Aorta (tissue), 5 donors: ENCODE results near the gene SMOC1. TPM values are rescaled to one million over a fixed set of nuclear protein-coding genes. Genes with fewer than 3 reads are reported as not detected.
"Not testable (repeated sequence)": the region's sequence is repeated elsewhere in the genome, so short reads cannot be mapped to it uniquely, and the experiment has no call there.

Experiments used
- ATAC-seq: fragments of 200-7000 bp; cut with Tn5 transposase; one replicate; pipeline ENCODE4 v1.9.1; 2022; ENCODE audit warnings: moderate library complexity; ENCODE audit not compliant: low FRiP score
- DNase-seq, 2 donors: peaks; one replicate each; pipeline ENCODE4 v3.0.0-alpha.2; 2020
- H3K27ac ChIP-seq, 2 donors: one replicate each; pipeline ENCODE4 v1.5.1; 2013; ENCODE audit warnings: low read length in 2 of 2, mild to moderate bottlenecking in 2 of 2, moderate library complexity in 2 of 2, control low read depth in 1 of 2, inconsistent platforms in 1 of 2, low read depth in 1 of 2
- H3K27me3 ChIP-seq, 2 donors: one replicate each; pipeline ENCODE4 v1.6.1; 2013; ENCODE audit warnings: control low read depth in 1 of 2, low read length in 1 of 2, mild to moderate bottlenecking in 1 of 2, moderate library complexity in 1 of 2; ENCODE audit not compliant: insufficient read depth in 2 of 2, control insufficient read depth in 1 of 2
- H3K36me3 ChIP-seq, 2 donors: one replicate each; pipeline ENCODE4 v1.6.1; 2013; ENCODE audit warnings: control low read depth in 1 of 2, low read length in 1 of 2, mild to moderate bottlenecking in 1 of 2; ENCODE audit not compliant: insufficient read depth in 2 of 2, control insufficient read depth in 1 of 2
- H3K4me1 ChIP-seq, 2 donors: one replicate each; pipeline ENCODE4 v1.6.1; 2013; ENCODE audit warnings: low read length in 2 of 2, control low read depth in 1 of 2, mild to moderate bottlenecking in 1 of 2, moderate library complexity in 1 of 2; ENCODE audit not compliant: insufficient read depth in 2 of 2, control insufficient read depth in 1 of 2
- H3K4me3 ChIP-seq, 2 donors: one replicate each; pipeline ENCODE4 v1.5.1; 2013; ENCODE audit warnings: low read length in 2 of 2, control low read depth in 1 of 2, mild to moderate bottlenecking in 1 of 2
- H3K9me3 ChIP-seq: one replicate; pipeline ENCODE4 v1.6.1; 2013; ENCODE audit warnings: mild to moderate bottlenecking, low read length; ENCODE audit not compliant: control insufficient read depth
- WGBS, 2 donors: extraction: QIAGEN DNeasy Blood & Tissue Kit; methylation state at CpG; one replicate each; pipeline ENCODE4 v1.1.7; 2013; 5-methylcytosine and 5-hydroxymethylcytosine counted together
- intact Hi-C, 2 donors: fragments of 100-400 bp; cut with DNase I; formaldehyde crosslinking; loops; one replicate each; pipeline versions ENCODE4 v1.14.2 to v1.15.0; 2022
- polyA plus RNA-seq, 2 donors: library from polyadenylated mRNA; stranded (reverse); fragments of 200-250 nt; gene quantifications; one replicate each; pipeline ENCODE4 v1.2.3, GENCODE V29; 2013
- total RNA-seq, 2 donors: library from RNA; stranded (reverse); fragmentation: NEBNext Ultra II Directional; extraction: Animal tissue kit (Norgen Biotek cat#: 25700); gene quantifications; one replicate each; pipeline ENCODE4 v1.2.1, GENCODE V29; 2021
- donor health status: healthy with polysubstance abuse.
- donor health status: Bipolar disorder and iron deficiency.
- donor health status: DM: no; HTN: no; CAD: no.
- donor health status: DM: no; HTN: no; CAD: no.
- donor health status: DM: yes; HTN: yes; CAD: no.

SMOC1 gene
- total and polyA plus RNA-seq, 4 donors, result 2.3 to 5.8 (median 4.2) TPM

DNA sequence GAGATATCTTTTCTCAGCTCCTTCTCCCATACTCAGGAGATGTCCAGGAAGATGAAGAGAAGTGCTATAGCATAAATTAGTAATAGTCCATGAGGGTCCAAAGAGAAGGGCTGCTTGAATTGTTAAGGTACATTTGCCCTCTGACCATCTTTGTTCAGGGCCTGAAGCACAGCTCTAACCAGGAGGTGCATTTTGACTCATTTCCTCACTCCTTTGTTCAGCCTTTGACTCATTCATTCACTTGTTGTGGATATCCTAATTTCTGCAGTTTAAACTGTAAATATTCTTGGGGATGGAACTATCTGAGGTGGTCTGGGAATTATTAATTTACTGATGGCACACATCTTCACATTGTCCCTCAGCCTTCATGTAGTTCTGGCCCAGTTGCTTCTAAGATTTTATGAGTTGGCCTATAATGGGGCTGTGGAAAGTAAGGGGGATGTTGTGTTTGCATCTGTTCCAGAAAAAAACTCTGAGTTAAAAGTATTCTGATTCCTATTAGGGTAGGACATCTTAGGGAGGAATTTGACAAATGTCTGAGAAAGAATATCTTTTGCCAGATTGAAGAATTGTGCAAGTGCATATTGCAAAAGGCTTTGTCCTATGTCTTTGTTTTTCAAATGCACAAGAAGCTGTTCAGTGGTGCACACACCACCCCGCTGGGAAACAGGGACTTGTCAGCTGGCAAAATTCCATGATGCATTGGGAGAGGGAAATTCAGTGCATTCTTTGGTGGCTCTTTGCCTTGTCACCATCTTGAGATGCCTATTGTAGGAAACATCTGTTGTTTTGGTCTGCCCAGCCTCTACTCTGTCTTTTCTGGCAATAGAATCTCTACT is 22.1 kb downstream of the SMOC1 start:
- Histone ChIP-seq H3K9me3 (peaks cover 3% of the 10 kb centered on the region), H3K4me1 (no peaks in the 10 kb centered on the region), H3K27me3 (no peaks in the 10 kb centered on the region), H3K4me3 (no peak overlapping the region), H3K27ac (no peak overlapping the region), H3K36me3 (no peaks in the 10 kb centered on the region)
- DNase-seq, result no peak
- 47 to 50% methylated on average over 1 of the region's 1 CpG for WGBS, 2 donors
- intact Hi-C loops, result no loop called here
- no peak for ATAC-seq

DNA sequence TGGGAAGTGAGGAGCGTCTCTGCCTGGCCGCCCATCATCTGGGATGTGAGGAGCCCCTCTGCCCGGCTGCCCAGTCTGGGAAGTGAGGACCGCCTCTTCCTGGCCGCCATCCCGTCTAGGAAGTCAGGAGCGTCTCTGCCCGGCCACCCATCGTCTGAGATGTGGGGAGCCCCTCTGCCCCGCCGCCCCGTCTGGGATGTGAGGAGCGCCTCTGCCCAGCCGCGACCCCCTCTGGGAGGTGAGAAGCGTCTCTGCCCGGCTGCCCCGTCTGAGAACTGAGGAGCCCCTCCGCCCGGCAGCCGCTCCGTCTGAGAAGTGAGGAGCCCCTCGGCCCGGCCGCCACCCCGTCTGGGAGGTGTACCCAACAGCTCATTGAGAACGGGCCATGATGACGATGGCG is 23.8 kb downstream of the SMOC1 start:
- H3K9me3 ChIP-seq, H3K27ac ChIP-seq, H3K27me3 ChIP-seq, H3K36me3 ChIP-seq, ATAC-seq, intact Hi-C loops, DNase-seq, H3K4me3 ChIP-seq, H3K4me1 ChIP-seq: not testable (repeated sequence)
- 92 to 95% methylated on average over 27 to 29 of the region's 29 CpGs for WGBS, 2 donors

DNA sequence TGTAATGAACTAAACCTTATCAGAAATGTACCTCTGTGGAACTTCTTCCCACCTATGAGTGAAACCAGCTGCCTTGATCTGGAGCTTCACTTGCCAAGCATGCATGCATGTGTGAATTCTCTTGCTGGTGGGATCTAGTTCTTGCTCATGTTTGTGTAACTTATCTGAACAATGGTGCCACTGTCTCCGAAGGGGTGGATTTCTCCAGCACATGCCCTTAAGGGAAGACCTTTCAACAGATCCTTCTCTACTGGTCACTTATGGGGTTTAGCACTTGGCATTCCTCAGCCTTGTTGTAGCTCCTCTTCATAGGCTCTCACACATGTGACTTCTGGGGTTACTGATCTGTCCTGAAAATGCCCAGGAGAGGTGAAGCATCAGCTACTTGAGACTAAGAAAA is 25.0 kb downstream of the SMOC1 start:
- intact Hi-C loops, result no loop called here
- Histone ChIP-seq H3K9me3 (no peaks in the 10 kb centered on the region), H3K27ac (no peak overlapping the region), H3K4me1 (no peaks in the 10 kb centered on the region), H3K36me3 (no peaks in the 10 kb centered on the region), H3K4me3 (no peak overlapping the region), H3K27me3 (no peaks in the 10 kb centered on the region)
- no peak for DNase-seq
- ATAC-seq, result no peak
- WGBS, 2 donors, result 77 to 78% methylated on average over 1 of the region's 1 CpG

DNA sequence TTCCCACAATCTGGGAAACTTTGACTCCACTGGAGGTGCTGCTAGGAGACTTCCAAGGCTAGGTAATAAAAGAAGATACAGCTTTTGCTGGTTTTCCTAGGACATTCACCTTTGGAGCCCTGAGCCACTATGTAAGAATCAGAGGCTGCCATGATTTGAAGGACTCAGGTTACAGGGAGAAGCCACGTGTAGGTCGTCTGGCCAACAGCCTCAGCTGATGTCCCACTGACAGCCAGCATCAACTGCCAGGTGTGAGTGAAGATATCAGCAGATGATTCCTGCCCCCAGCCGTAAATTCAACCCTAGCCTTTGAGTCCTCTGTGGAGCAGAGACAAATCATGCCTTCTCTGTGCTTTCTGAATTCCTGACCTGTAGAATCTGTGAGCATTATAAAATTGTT is 27.0 kb downstream of the SMOC1 start:
- intact Hi-C loops, result no loop called here
- ATAC-seq (no peak), DNase-seq (no peak)
- no peak overlapping the region for H3K4me3 ChIP-seq
- no peak overlapping the region for H3K27ac ChIP-seq
- no peaks in the 10 kb centered on the region for H3K9me3 ChIP-seq
- no peaks in the 10 kb centered on the region for H3K36me3 ChIP-seq
- H3K27me3 ChIP-seq, result no peaks in the 10 kb centered on the region
- no peaks in the 10 kb centered on the region for H3K4me1 ChIP-seq
- 45 to 47% methylated on average over 3 of the region's 3 CpGs for WGBS, 2 donors

DNA sequence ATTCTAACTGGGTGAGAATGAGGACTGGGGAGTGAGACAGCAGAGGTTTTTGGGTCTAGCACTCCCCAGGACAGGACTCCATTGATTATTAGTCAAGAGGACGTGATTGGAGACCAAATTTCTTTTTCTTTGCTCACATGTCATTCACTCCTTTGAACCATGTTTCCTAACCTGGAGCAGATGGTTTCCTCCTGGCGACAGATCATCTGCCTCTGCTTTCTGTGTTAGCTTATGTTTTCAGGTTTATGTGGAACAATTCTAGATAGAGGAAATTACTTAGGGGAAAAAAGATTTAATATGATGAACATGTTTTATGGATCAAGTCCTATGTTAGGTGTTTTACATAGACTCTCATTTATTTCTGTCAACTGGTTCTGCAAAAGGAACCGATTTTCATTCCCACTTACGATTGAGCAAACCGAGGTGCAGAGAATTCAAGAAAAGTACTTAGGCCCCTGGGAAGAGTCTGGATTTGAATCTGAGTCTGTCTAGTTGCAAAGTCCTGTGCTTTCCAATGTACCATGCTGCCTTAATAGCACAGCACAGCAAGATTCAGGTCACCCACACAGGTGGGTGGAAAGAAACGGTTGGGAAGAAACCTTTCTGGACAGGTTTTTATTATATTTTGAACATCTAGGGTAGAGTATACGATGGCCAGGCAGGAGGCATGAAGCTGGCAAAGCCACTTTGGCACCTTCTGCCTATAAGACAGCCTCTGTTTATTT is 30.8 kb downstream of the SMOC1 start:
- WGBS, 2 donors, result 63 to 72% methylated on average over 7 of the region's 7 CpGs
- H3K9me3 ChIP-seq, result peaks cover 1% of the 10 kb centered on the region
- H3K27ac ChIP-seq, result no peak overlapping the region
- intact Hi-C loops, result no loop called here
- H3K27me3 ChIP-seq, result no peaks in the 10 kb centered on the region
- ATAC-seq (no peak), DNase-seq (no peak)
- H3K4me1 ChIP-seq, result no peaks in the 10 kb centered on the region
- no peaks in the 10 kb centered on the region for H3K36me3 ChIP-seq
- no peak overlapping the region for H3K4me3 ChIP-seq

DNA sequence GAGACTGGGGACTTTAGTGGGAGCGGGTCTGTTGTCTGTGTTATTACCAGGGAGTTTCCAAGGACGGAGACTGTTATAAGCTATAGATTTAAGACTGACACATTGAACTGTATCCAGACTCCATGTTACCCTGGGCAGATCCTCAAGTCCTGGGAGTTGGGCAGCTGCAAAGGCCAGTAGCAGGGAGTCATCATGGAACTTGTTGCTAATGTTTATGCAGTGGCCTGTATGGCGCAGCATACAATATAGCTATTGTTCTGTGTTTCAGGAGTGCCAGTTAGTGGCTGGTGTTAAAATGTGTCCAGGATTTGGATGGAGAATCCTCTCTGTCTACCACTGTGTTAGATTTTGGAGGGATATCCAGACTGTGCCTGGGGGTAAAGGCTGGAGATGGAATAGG is 31.7 kb downstream of the SMOC1 start:
- DNase-seq (no peak), ATAC-seq (no peak)
- intact Hi-C loops, result no loop called here
- Histone ChIP-seq H3K36me3 (no peaks in the 10 kb centered on the region), H3K4me1 (no peaks in the 10 kb centered on the region), H3K27ac (no peak overlapping the region), H3K4me3 (no peak overlapping the region), H3K27me3 (no peaks in the 10 kb centered on the region), H3K9me3 (peaks cover 1% of the 10 kb centered on the region)
- 58 to 64% methylated on average over 3 of the region's 3 CpGs for WGBS, 2 donors

DNA sequence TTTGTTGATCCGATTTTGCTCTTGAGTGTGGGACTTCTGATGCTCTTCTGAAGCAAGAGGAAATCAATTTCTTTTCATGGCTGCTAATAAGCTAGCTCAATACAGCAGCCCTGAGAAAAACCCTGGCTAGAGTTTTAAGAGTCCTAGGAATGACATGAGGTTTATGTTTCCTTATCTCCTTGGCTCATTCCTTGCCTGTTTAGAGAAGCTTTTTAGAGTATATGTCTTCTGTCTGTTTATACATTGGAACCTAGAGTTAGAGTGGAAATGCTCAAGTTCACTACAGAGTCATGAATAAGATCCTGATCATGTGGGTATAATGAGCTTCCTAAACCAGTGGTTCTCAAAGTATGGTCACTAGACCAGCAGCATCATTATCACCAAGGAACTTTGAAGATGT is 34.5 kb downstream of the SMOC1 start:
- Histone ChIP-seq H3K4me1 (no peaks in the 10 kb centered on the region), H3K27ac (no peak overlapping the region), H3K36me3 (no peaks in the 10 kb centered on the region), H3K27me3 (no peaks in the 10 kb centered on the region), H3K4me3 (no peak overlapping the region), H3K9me3 (peaks cover 1% of the 10 kb centered on the region)
- no peak for ATAC-seq
- intact Hi-C loops, result no loop called here
- DNase-seq, result no peak
- WGBS, 2 donors, result 73 to 77% methylated on average over 1 of the region's 1 CpG

DNA sequence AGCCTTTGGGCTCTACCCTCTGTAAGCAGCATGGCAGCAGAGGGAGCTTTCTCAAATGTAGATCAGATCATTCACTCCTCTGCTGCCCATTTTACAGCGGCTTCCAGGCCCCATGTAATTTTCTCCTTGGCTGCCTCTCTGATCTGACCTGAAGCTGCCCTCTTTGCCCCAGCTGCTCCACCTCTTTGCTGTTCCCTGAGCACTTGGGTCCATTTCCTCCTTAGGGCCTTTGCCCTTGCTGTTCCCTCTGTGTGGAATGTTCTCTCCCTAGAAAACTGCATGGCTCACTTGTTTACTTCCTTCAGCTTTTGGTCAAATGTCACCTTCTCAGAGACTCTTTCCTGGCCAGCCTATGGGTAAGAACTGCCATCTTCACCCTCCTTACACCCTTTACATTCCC is 37.2 kb downstream of the SMOC1 start:
- ATAC-seq (no peak), DNase-seq (no peak)
- 76 to 92% methylated on average over 1 of the region's 1 CpG for WGBS, 2 donors
- Histone ChIP-seq H3K36me3 (no peaks in the 10 kb centered on the region), H3K27ac (no peak overlapping the region), H3K27me3 (no peaks in the 10 kb centered on the region), H3K4me1 (no peaks in the 10 kb centered on the region), H3K4me3 (no peak overlapping the region), H3K9me3 (peaks cover 1% of the 10 kb centered on the region)
- intact Hi-C loops, result no loop called here

DNA sequence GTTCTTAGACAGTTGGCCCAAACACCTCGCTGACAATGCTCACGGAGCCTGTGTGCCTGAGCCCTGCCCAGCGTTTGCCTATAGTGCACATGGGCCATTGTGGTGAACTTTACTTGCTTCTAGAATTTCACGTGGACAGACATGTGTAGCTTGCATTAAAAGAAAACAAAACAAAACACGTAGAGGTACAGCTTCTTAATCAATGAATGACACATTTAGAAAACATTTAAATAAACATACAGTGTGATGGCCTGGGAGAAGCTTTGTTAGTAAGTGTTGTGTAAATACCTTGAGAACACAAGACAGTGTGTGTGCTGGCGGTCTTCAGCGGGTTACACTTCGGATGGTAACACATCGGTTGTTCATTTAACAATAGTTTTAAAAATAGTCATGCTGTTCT is 38.1 kb downstream of the SMOC1 start:
- Histone ChIP-seq H3K9me3 (peaks cover 1% of the 10 kb centered on the region), H3K4me3 (no peak overlapping the region), H3K27ac (no peak overlapping the region), H3K4me1 (no peaks in the 10 kb centered on the region), H3K36me3 (no peaks in the 10 kb centered on the region), H3K27me3 (no peaks in the 10 kb centered on the region)
- WGBS, 2 donors, result 52 to 69% methylated on average over 9 of the region's 9 CpGs
- ATAC-seq (no peak), DNase-seq (no peak)
- intact Hi-C loops, result no loop called here
